K562 (cell line): Measurements from ENCODE around the gene ART4.

Experiments
- MED1 ChIP-seq: sonication (generic); formaldehyde crosslinking; IDR thresholded peaks from 2 replicates; pipeline ENCODE4 v1.8.1; 2023; ENCODE audit warnings: missing genetic modification reagents, borderline replicate concordance
- TF ChIP-seq, protein P1 (sequence below), 3 experiments: IDR thresholded peaks in 2 of 3; conservative IDR thresholded peaks in 1 of 3; 2 replicates each; pipeline ENCODE4 v1.5.1; 2011 to 2012; ENCODE audit warnings: low read length in 3 of 3, mild to moderate bottlenecking in 3 of 3, control low read depth in 2 of 3, improper control_type of control experiment in 1 of 3, inconsistent platforms in 1 of 3, low read depth in 1 of 3, mixed read lengths in 1 of 3, moderate library complexity in 1 of 3; ENCODE audit not compliant: insufficient read depth in 2 of 3

GRCh38 chr12:14852880-14853279, 9.6 kb upstream of the ART4 start:
- TF ChIP-seq, protein P1, sequence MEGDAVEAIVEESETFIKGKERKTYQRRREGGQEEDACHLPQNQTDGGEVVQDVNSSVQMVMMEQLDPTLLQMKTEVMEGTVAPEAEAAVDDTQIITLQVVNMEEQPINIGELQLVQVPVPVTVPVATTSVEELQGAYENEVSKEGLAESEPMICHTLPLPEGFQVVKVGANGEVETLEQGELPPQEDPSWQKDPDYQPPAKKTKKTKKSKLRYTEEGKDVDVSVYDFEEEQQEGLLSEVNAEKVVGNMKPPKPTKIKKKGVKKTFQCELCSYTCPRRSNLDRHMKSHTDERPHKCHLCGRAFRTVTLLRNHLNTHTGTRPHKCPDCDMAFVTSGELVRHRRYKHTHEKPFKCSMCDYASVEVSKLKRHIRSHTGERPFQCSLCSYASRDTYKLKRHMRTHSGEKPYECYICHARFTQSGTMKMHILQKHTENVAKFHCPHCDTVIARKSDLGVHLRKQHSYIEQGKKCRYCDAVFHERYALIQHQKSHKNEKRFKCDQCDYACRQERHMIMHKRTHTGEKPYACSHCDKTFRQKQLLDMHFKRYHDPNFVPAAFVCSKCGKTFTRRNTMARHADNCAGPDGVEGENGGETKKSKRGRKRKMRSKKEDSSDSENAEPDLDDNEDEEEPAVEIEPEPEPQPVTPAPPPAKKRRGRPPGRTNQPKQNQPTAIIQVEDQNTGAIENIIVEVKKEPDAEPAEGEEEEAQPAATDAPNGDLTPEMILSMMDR (IDR thresholded peaks at IDR 0.05 in 2 of 3, conservative IDR thresholded peaks at IDR 0.05 in 1 of 3; ENCODE audit: insufficient read depth in 2 of 3, low read depth in 1 of 3, low read length in 3 of 3), result no peak
- TF ChIP-seq MED1, result no peak
